ENCODE results near the gene ZKSCAN3.
"Not testable (repeated sequence)": the region's sequence is repeated elsewhere in the genome, so short reads cannot be mapped to it uniquely, and the experiment has no call there.

The ZKSCAN3 gene

GRCh38 chr6:28349892-28350737 is at the start of gene ZKSCAN3:
Gene ZKSCAN3 (plus strand): TSS chr6:28349947. CDS start chr6:28359587, 9,640 bp downstream.
- peak; percentile 3 for DNase-seq

GRCh38 chr6:28303570-28303969 is 46.2 kb upstream of the ZKSCAN3 start:
- no peak for DNase-seq

- DNase-seq = not testable (repeated sequence)
These were observed 43.4 kb upstream of the ZKSCAN3 start for GRCh38 chr6:28306363-28306762.

GRCh38 chr6:28311139-28311823 is 38.5 kb upstream of the ZKSCAN3 start:
- no peak for DNase-seq

- no peak for DNase-seq
These were observed 36.8 kb upstream of the ZKSCAN3 start for GRCh38 chr6:28312939-28313338.

GRCh38 chr6:28315628-28316027 is 34.1 kb upstream of the ZKSCAN3 start:
- no peak for DNase-seq

- DNase-seq = not testable (repeated sequence)
These were observed 31.9 kb upstream of the ZKSCAN3 start for GRCh38 chr6:28317866-28318265.

GRCh38 chr6:28322661-28323060 is 27.1 kb upstream of the ZKSCAN3 start:
- no peak for DNase-seq

GRCh38 chr6:28323813-28324424 is 25.8 kb upstream of the ZKSCAN3 start:
- no peak for DNase-seq

- no peak for DNase-seq
These were observed 23.3 kb upstream of the ZKSCAN3 start for GRCh38 chr6:28326371-28326948.

- no peak for DNase-seq
These were observed 19.7 kb upstream of the ZKSCAN3 start for GRCh38 chr6:28330041-28330440.

GRCh38 chr6:28333047-28333446 is 16.7 kb upstream of the ZKSCAN3 start:
- no peak for DNase-seq

- no peak for DNase-seq
These were observed 16.1 kb upstream of the ZKSCAN3 start for GRCh38 chr6:28333599-28334018.

- no peak for DNase-seq
These were observed 15.3 kb upstream of the ZKSCAN3 start for GRCh38 chr6:28334286-28335039.

- DNase-seq = no peak
These were observed 14.6 kb upstream of the ZKSCAN3 start for GRCh38 chr6:28335040-28335563.

- DNase-seq = peak; percentile 25
These were observed 14.0 kb upstream of the ZKSCAN3 start, which contains the start of gene ZSCAN31 for GRCh38 chr6:28335564-28336283. Gene ZSCAN31 (minus strand): TSS chr6:28336148. CDS start chr6:28329683, 6,465 bp downstream.

- DNase-seq = peak; percentile 4
These were observed 13.2 kb upstream of the ZKSCAN3 start for GRCh38 chr6:28336284-28337120.

- DNase-seq = no peak
These were observed 12.6 kb upstream of the ZKSCAN3 start for GRCh38 chr6:28337121-28337520.

- no peak for DNase-seq
These were observed 9.2 kb upstream of the ZKSCAN3 start for GRCh38 chr6:28340310-28341095.

All from NCI-H2107 (cell line).